ENCODE measurements around the gene HES6. TPM values are rescaled to one million over a fixed set of nuclear protein-coding genes. Genes with fewer than 3 reads are reported as not detected.

HES6 gene
- total RNA-seq, 4 donors from 2014 or later, result 10.9 to 49.1 (median 27.2) TPM

DNA sequence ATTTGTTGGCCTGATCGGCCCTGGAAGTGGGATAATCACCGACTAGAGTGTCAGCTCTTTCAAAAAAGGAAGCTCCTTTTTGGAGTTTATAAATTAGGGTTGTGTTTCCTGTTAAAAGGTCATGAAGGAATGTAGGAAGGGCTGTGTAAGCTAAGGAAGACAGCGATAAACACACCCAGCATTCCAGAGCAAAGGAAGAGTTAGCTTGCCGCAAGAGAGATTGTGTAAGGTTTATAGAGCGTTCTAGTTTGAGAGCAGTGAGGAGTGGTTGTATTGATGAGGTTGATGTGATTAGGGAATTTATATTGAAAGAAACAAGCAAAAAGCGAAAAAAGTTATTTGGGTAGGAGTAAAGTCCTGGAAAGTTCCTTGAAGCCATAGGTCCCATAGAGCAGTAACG, 32.8 kb downstream of the HES6 start:
- intact Hi-C loops (cut with DNase I; ENCODE audit: low total_unique reads), result no loop called here
- no peak for ATAC-seq

DNA sequence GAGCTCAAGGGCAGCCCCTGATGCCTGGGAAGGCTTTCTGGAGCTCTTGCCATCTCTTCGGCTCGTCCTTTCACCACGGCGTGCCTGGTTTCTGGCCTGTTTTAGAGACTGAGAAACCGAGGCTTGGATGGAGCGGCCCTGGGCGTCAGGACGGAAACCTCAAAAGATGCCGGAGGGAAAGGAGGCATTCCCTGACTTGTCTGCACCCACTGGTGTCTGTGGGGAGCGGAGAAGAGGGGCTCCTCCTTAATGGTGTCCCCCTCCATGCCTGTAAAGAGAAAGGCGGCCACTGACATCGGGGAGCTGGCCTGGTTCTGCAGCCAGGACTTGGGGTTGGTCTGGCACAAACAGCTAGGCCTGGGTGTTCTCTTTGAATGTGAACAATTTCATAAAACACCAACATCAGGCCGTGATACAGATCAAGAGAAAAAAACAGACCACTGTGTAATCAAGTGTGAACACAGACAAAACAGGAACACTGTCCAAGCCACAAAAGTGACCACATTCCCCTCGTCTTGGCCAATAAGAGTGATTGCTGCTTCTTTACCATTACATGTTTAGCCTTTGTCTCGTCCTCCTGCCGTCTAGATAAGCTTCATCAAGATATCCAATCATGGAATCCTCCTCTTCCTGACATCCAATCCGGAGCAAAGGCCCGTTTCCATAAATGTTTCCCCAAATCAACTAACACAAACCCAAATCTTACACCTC, 35.7 kb downstream of the HES6 start:
- Histone ChIP-seq H3K27me3 (no peaks in the 10 kb centered on the region), H3K4me1 (peaks cover 28 to 37% of the 10 kb centered on the region in 2 donors), H3K9me3 (no peaks in the 10 kb centered on the region), H3K36me3 (no peaks in the 10 kb centered on the region), H3K4me3 (peak overlapping the region; percentile 51 to 85 (median 66)), H3K27ac (peak overlapping the region; percentile 83 to 94 (median 91))
- DNase-seq (no peak), ATAC-seq (peak; percentile 22 to 43)
- no peak for TF ChIP-seq POLR2A (IDR thresholded peaks at IDR 0.05)
- TF ChIP-seq CTCF (IDR thresholded peaks at IDR 0.05 in 4 of 5, conservative IDR thresholded peaks at IDR 0.05 in 1 of 5), result no peak
- intact Hi-C loops (cut with DNase I; ENCODE audit: low total_unique reads), result loop anchor here (2.0 kb wide), 3 partner anchors 85 to 345 kb away; partner anchors contain the start of genes PER2, RAMP1 and SCLY
- in situ Hi-C loops (cut with MboI; ENCODE audit: low sequenced_read_pairs in 4 of 4), result no loop called here

More for the DNA sequence above, 32.8 kb downstream of the HES6 start:
- no peaks in the 10 kb centered on the region for H3K36me3 ChIP-seq
- in situ Hi-C loops (cut with MboI; ENCODE audit: low sequenced_read_pairs in 4 of 4), result no loop called here
- no peak overlapping the region for H3K4me3 ChIP-seq
- no peak overlapping the region for H3K27ac ChIP-seq
- DNase-seq, result no peak
- H3K27me3 ChIP-seq, result no peaks in the 10 kb centered on the region
- no peak for TF ChIP-seq POLR2A (IDR thresholded peaks at IDR 0.05)
- no peaks in the 10 kb centered on the region for H3K9me3 ChIP-seq
- H3K4me1 ChIP-seq, result peaks cover 6 to 9% of the 10 kb centered on the region in 2 donors

- DNase-seq, result peak; percentile 81 to 87
- Histone ChIP-seq H3K4me3 (peak within 1 kb of the TSS; percentile 56 to 85 (median 66)), H3K4me1 (peaks cover 31 to 43% of the 10 kb centered on the region in 2 donors), H3K27me3 (no peaks in the 10 kb centered on the region), H3K27ac (peak within 1 kb of the TSS; percentile 83 to 94 (median 91)), H3K36me3 (no peaks in the 10 kb centered on the region), H3K9me3 (no peaks in the 10 kb centered on the region)
- intact Hi-C loops (cut with DNase I; ENCODE audit: low total_unique reads) (loop anchor here (2.0 kb wide), 3 partner anchors 85 to 345 kb away; partner anchors contain the start of genes PER2, RAMP1 and SCLY), in situ Hi-C loops (cut with MboI; ENCODE audit: low sequenced_read_pairs in 4 of 4) (no loop called here)
- TF ChIP-seq CTCF (IDR thresholded peaks at IDR 0.05 in 4 of 5, conservative IDR thresholded peaks at IDR 0.05 in 1 of 5) (peak in 1 of 5 experiments; percentile 24), POLR2A (IDR thresholded peaks at IDR 0.05) (peak; percentile 93 to 97)
- peak; percentile 95 to 96 for ATAC-seq
Measured at GRCh38 chr2:238203094-238203972, 36.5 kb downstream of the HES6 start, which contains the start of gene ILKAP. TSS of gene ILKAP (minus strand) at chr2:238203695. CDS start at chr2:238203553, 142 bp downstream.

DNA sequence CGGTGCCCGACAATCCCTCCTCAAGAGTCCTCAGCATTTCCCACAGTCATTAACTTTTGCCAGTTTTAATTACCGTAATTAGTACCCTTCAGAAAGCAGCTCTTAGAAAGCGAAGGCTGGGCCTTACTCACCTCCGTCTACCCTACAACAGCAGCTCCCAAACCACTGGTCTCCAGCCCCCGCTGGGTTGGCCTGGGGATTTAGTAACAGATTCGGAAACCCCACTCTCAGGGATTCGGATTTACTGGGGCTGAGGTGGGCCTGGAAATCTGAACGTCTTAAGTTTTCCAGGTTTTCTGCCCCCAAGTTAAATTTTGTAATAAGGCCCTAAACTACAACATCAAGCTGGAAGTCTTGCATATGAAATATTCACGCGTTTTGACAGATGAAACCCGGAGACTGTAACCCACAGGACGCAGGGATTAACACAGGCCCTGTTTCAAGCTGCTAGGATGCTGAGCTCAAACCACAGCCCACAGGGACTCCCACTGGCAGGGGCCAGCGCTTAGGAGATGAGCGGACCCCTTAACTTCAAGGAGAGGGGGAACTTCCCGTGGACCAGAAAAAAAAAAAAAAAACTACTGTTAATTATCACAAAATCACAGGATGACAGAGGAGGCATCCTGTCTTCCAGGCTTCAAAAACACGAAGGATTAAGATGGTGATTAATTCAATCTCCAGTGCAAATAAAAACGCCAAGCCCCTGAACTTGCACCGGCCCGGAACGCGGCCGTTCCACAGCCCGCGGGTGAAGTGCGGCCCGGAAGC, 37.3 kb downstream of the HES6 start:
- Histone ChIP-seq H3K4me3 (peak overlapping the region; percentile 56 to 70 (median 66)), H3K9me3 (no peaks in the 10 kb centered on the region), H3K27ac (peak overlapping the region; percentile 83 to 94 (median 91)), H3K4me1 (peaks cover 36 to 44% of the 10 kb centered on the region in 2 donors), H3K27me3 (no peaks in the 10 kb centered on the region), H3K36me3 (no peaks in the 10 kb centered on the region)
- intact Hi-C loops (cut with DNase I; ENCODE audit: low total_unique reads) (loop anchor here (2.0 kb wide), 3 partner anchors 86 to 344 kb away; partner anchors contain the start of genes PER2, RAMP1 and SCLY), in situ Hi-C loops (cut with MboI; ENCODE audit: low sequenced_read_pairs in 4 of 4) (no loop called here)
- no peak for DNase-seq
- no peak for ATAC-seq
- no peak for TF ChIP-seq POLR2A (IDR thresholded peaks at IDR 0.05)
- no peak for TF ChIP-seq CTCF (IDR thresholded peaks at IDR 0.05 in 4 of 5, conservative IDR thresholded peaks at IDR 0.05 in 1 of 5)

Data from gastrocnemius medialis (tissue), 4 donors.